Measurements from ENCODE around the gene DCBLD2.

DNA sequence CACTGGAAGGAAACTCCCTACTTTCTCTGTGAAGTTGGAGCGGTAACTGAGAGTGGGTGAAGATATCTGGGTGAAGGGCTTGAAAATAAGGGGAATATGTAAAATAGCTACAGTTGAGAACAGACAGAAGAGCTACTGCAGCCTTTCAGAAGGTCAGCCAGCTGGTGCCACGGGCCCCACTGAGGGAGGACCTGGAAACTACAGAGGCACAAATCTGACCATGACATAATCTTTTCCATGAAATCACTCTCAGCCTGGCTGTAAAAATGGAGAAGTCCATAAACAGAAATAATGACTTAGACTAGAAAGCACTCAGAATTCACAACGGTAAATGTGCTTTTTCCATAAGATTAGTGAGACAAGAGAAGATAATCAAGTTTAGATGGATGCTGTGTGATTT, 91.9 kb downstream of the DCBLD2 start:
- TF ChIP-seq, protein P1, sequence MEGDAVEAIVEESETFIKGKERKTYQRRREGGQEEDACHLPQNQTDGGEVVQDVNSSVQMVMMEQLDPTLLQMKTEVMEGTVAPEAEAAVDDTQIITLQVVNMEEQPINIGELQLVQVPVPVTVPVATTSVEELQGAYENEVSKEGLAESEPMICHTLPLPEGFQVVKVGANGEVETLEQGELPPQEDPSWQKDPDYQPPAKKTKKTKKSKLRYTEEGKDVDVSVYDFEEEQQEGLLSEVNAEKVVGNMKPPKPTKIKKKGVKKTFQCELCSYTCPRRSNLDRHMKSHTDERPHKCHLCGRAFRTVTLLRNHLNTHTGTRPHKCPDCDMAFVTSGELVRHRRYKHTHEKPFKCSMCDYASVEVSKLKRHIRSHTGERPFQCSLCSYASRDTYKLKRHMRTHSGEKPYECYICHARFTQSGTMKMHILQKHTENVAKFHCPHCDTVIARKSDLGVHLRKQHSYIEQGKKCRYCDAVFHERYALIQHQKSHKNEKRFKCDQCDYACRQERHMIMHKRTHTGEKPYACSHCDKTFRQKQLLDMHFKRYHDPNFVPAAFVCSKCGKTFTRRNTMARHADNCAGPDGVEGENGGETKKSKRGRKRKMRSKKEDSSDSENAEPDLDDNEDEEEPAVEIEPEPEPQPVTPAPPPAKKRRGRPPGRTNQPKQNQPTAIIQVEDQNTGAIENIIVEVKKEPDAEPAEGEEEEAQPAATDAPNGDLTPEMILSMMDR (IDR thresholded peaks at IDR 0.05; ENCODE audit: insufficient read depth, low read length) = no peak
- TF ChIP-seq POLR2AphosphoS5 (IDR thresholded peaks at IDR 0.05; ENCODE audit: low read depth) = no peak
